PC-3 (cell line): Measurements from ENCODE around the gene SLC52A1. TPM values are rescaled to one million over a fixed set of nuclear protein-coding genes. Genes with fewer than 3 reads are reported as not detected.
A peak's percentile ranks its signal among the peaks of the same experiment; 100 is the strongest.

Source experiments
- ATAC-seq: fragments of 200-7000 bp; cut with Tn5 transposase; 2 replicates; pipeline ENCODE4 v1.9.1; 2020; ENCODE audit warnings: mild to moderate bottlenecking, moderate library complexity
- BruUV-seq: library from RNA; stranded (reverse); fragments of 400-500 nt; replicated peaks from 2 replicates; lab custom pipeline; 2021; lab: Mats Ljungman, UMichigan
- CTCF ChIA-PET: fragments of 300-600 bp; sonication (Branson Sonifier 250); formaldehyde crosslinking; loops from one replicate; lab custom pipeline; 2022; ENCODE audit warnings: antibody characterized with exemption; lab: Charles Lee
- POLR2A ChIA-PET: fragments of 300-600 bp; sonication (Branson Sonifier 250); formaldehyde crosslinking; loops from one replicate; lab custom pipeline; 2022; ENCODE audit warnings: antibody characterized with exemption; ENCODE audit not compliant: unreplicated experiment; lab: Charles Lee
- DNase-seq: peaks from one replicate; pipeline ENCODE4 v3.0.0-alpha.2; 2015
- H2AFZ ChIP-seq: fragments of 300-600 bp; sonication (generic); 2 replicates; pipeline ENCODE4 v1.6.0; 2016; ENCODE audit warnings: antibody characterized with exemption, low read length
- H3F3A ChIP-seq: fragments of 300-600 bp; sonication (generic); one replicate; pipeline ENCODE4 v1.6.0; 2017; ENCODE audit warnings: antibody characterized with exemption, low read length, control low read depth, mild to moderate bottlenecking; ENCODE audit not compliant: unreplicated experiment
- H3K27ac ChIP-seq: fragments of 300-600 bp; sonication (generic); 2 replicates; pipeline ENCODE4 v1.5.1; 2016; ENCODE audit warnings: mild to moderate bottlenecking, low read length
- H3K27me3 ChIP-seq: fragments of 300-600 bp; sonication (generic); 2 replicates; pipeline ENCODE4 v1.6.1; 2016; ENCODE audit warnings: low read length, mixed read lengths
- H3K36me3 ChIP-seq: fragments of 300-600 bp; sonication (generic); 2 replicates; pipeline ENCODE4 v1.6.1; 2016; ENCODE audit warnings: low read depth, mixed run types, low read length, mixed read lengths
- H3K4me1 ChIP-seq: fragments of 300-600 bp; sonication (generic); 2 replicates; pipeline ENCODE4 v1.5.1; 2016; ENCODE audit warnings: low read length; ENCODE audit not compliant: insufficient read depth
- H3K4me2 ChIP-seq: fragments of 300-600 bp; sonication (generic); 2 replicates; pipeline ENCODE4 v1.6.0; 2016; ENCODE audit warnings: low read length
- H3K4me3 ChIP-seq: fragments of 300-600 bp; sonication (generic); 2 replicates; pipeline ENCODE4 v1.5.1; 2016; ENCODE audit warnings: mild to moderate bottlenecking, low read length, mixed read lengths
- H3K79me2 ChIP-seq: fragments of 300-600 bp; sonication (generic); 2 replicates; pipeline ENCODE4 v1.6.1; 2017; ENCODE audit warnings: low read length, mixed read lengths
- H3K9ac ChIP-seq: fragments of 300-600 bp; sonication (generic); 2 replicates; pipeline ENCODE4 v1.6.0; 2016; ENCODE audit warnings: mild to moderate bottlenecking, low read length
- H3K9me2 ChIP-seq: fragments of 300-600 bp; sonication (generic); replicated peaks from 2 replicates; pipeline ENCODE4 v1.6.1; 2016; ENCODE audit warnings: mixed run types, low read length, mixed read lengths
- H3K9me3 ChIP-seq: fragments of 300-600 bp; sonication (generic); 2 replicates; pipeline ENCODE4 v1.6.1; 2016; ENCODE audit warnings: low read length, mixed read lengths
- H4K20me1 ChIP-seq: fragments of 300-600 bp; sonication (generic); 2 replicates; pipeline ENCODE4 v1.6.1; 2016; ENCODE audit warnings: low read length, mixed read lengths
- EZH2 ChIP-seq: fragments of 300-600 bp; sonication (generic); IDR thresholded peaks from one replicate; pipeline ENCODE4 v1.6.1; 2017; ENCODE audit warnings: antibody characterized with exemption, mild to moderate bottlenecking, low read length; ENCODE audit not compliant: unreplicated experiment
- EZH2phosphoT487 ChIP-seq: fragments of 300-600 bp; sonication (generic); IDR thresholded peaks from 2 replicates; pipeline ENCODE4 v1.6.1; 2018; ENCODE audit warnings: mild to moderate bottlenecking, antibody characterized with exemption, low read length, borderline replicate concordance
- intact Hi-C: fragments of 100-400 bp; cut with micrococcal nuclease; formaldehyde crosslinking; loops from 2 replicates; pipeline ENCODE4 v1.9.0; 2023
- total RNA-seq: library from RNA; depleted of rRNA; stranded (reverse); fragments of >200 nt; gene quantifications from 2 replicates; pipeline ENCODE4 v1.2.3, GENCODE V29; 2014
- TF ChIP-seq, protein P1 (sequence below): fragments of 300-600 bp; sonication (generic); conservative IDR thresholded peaks from 2 replicates; pipeline ENCODE4 v1.5.1; 2017; ENCODE audit warnings: antibody characterized with exemption, low read depth, mild to moderate bottlenecking, low read length

Gene SLC52A1
- total RNA-seq, 1 experiment from 2014 or later, result not detected

- Histone ChIP-seq H4K20me1 (no peaks in the 10 kb centered on the region), H3F3A (no peaks in the 10 kb centered on the region), H3K79me2 (no peaks in the 10 kb centered on the region), H3K9me2 (no peaks in the 10 kb centered on the region), H3K9ac (no peak overlapping the region), H3K9me3 (no peaks in the 10 kb centered on the region), H3K4me2 (no peak overlapping the region), H3K4me3 (no peak overlapping the region), H2AFZ (no peak overlapping the region), H3K4me1 (no peaks in the 10 kb centered on the region), H3K36me3 (peaks cover 9% of the 10 kb centered on the region; the same call in 1 of the 2 replicates), H3K27me3 (no peaks in the 10 kb centered on the region), H3K27ac (no peak overlapping the region)
- POLR2A ChIA-PET, result no interaction called here
- no TSS peak for BruUV-seq
- intact Hi-C loops, result no loop called here
- CTCF ChIA-PET, result no interaction called here
- no peak for DNase-seq
- TF ChIP-seq, protein P1, sequence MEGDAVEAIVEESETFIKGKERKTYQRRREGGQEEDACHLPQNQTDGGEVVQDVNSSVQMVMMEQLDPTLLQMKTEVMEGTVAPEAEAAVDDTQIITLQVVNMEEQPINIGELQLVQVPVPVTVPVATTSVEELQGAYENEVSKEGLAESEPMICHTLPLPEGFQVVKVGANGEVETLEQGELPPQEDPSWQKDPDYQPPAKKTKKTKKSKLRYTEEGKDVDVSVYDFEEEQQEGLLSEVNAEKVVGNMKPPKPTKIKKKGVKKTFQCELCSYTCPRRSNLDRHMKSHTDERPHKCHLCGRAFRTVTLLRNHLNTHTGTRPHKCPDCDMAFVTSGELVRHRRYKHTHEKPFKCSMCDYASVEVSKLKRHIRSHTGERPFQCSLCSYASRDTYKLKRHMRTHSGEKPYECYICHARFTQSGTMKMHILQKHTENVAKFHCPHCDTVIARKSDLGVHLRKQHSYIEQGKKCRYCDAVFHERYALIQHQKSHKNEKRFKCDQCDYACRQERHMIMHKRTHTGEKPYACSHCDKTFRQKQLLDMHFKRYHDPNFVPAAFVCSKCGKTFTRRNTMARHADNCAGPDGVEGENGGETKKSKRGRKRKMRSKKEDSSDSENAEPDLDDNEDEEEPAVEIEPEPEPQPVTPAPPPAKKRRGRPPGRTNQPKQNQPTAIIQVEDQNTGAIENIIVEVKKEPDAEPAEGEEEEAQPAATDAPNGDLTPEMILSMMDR, result no peak
- no peak for TF ChIP-seq EZH2phosphoT487
- no peak for TF ChIP-seq EZH2
- ATAC-seq, result no peak
Measured at GRCh38 chr17:5020502-5021023, 14.7 kb downstream of the SLC52A1 start.

DNA sequence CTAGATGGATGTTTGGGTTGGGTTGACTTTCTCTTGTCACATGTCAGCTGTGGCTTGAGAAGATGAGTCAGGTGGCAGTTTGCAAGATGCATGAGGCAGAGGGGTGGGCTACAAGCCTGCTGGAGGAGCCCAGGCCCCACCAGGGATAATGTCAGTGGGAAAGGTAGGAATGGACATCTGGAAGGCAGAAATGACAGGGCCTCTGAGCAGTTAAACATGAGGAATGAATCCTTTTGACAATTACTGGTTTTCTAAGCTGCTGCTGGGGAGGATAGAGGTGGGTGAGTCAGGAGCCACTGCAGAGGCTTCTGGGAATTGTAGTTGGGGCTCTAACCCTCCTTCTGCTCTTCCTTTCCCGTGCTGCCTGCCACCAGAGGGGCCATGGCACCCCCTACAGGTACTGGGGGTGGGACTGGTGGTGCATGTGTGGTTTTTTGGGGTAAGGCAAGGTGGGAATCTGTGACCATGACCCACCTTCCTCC is 15.7 kb downstream of the SLC52A1 start:
- ChIA-PET POLR2A (no interaction called here), CTCF (no interaction called here)
- no peaks in the 10 kb centered on the region for H3K4me1 ChIP-seq
- H3K27ac ChIP-seq, result no peak overlapping the region
- ATAC-seq (peak; percentile 37; the same call in 1 of the 2 replicates), DNase-seq (peak; percentile 4)
- H3K27me3 ChIP-seq, result no peaks in the 10 kb centered on the region
- intact Hi-C loops, result no loop called here
- no peak overlapping the region for H3K9ac ChIP-seq
- no peaks in the 10 kb centered on the region for H3K9me2 ChIP-seq
- no peak overlapping the region for H2AFZ ChIP-seq
- no TSS peak for BruUV-seq
- no peak overlapping the region for H3K4me3 ChIP-seq
- no peaks in the 10 kb centered on the region for H4K20me1 ChIP-seq
- no peaks in the 10 kb centered on the region for H3K79me2 ChIP-seq
- TF ChIP-seq EZH2phosphoT487 (no peak), EZH2 (no peak)
- peaks cover 9% of the 10 kb centered on the region; the same call in 1 of the 2 replicates for H3K36me3 ChIP-seq
- H3F3A ChIP-seq, result no peaks in the 10 kb centered on the region
- no peak overlapping the region for H3K4me2 ChIP-seq
- H3K9me3 ChIP-seq, result no peaks in the 10 kb centered on the region

- CTCF ChIA-PET, result no interaction called here
- H3K4me2 ChIP-seq, result no peak overlapping the region
- TF ChIP-seq, protein P1, result no peak
- TF ChIP-seq EZH2phosphoT487 (no peak), EZH2 (no peak)
- no peak overlapping the region for H3K4me3 ChIP-seq
- intact Hi-C loops, result no loop called here
- no peak overlapping the region for H3K9ac ChIP-seq
- ATAC-seq, result no peak
- BruUV-seq, result no TSS peak
- no peaks in the 10 kb centered on the region for H3K9me3 ChIP-seq
- no peaks in the 10 kb centered on the region for H3K4me1 ChIP-seq
- no peaks in the 10 kb centered on the region for H3F3A ChIP-seq
- H3K27me3 ChIP-seq, result no peaks in the 10 kb centered on the region
- H3K36me3 ChIP-seq, result peaks cover 3% of the 10 kb centered on the region; the same call in 1 of the 2 replicates
- no peaks in the 10 kb centered on the region for H3K9me2 ChIP-seq
- H3K79me2 ChIP-seq, result no peaks in the 10 kb centered on the region
- no peak overlapping the region for H3K27ac ChIP-seq
- no peak for DNase-seq
- no peaks in the 10 kb centered on the region for H4K20me1 ChIP-seq
- POLR2A ChIA-PET, result no interaction called here
- no peak overlapping the region for H2AFZ ChIP-seq
Measured at GRCh38 chr17:5014357-5014756, 20.9 kb downstream of the SLC52A1 start.
